SU-DHL-6 (cell line): ENCODE measurements around the gene AP5S1.

ENCODE experiments used
- H2AFZ ChIP-seq: fragments of 200-600 bp; sonication (generic); 2 replicates; pipeline ENCODE4 v1.6.1; 2014; ENCODE audit warnings: low read depth, mild to moderate bottlenecking, moderate library complexity, mixed read lengths, antibody characterized with exemption, low read length; ENCODE audit not compliant: severe bottlenecking
- H3F3A ChIP-seq: fragments of 200-600 bp; shearing (Covaris generic); 2 replicates; pipeline ENCODE4 v1.6.0; 2016; ENCODE audit warnings: antibody characterized with exemption, mild to moderate bottlenecking; ENCODE audit not compliant: insufficient read depth
- H3K27ac ChIP-seq: fragments of 200-600 bp; sonication (generic); 2 replicates; pipeline ENCODE4 v1.5.1; 2016; ENCODE audit warnings: low read depth, mild to moderate bottlenecking, low read length, moderate library complexity, mixed read lengths
- H3K27me3 ChIP-seq: fragments of 200-600 bp; sonication (generic), shearing (Covaris generic); 2 replicates; pipeline ENCODE4 v1.6.0; 2014; ENCODE audit warnings: mild to moderate bottlenecking, low read length
- H3K36me3 ChIP-seq: fragments of 200-600 bp; sonication (generic); 2 replicates; pipeline ENCODE4 v1.6.1; 2014; ENCODE audit warnings: mild to moderate bottlenecking, low read length, mixed read lengths
- H3K4me2 ChIP-seq: fragments of 300-600, 200-600 bp; shearing (Covaris generic), sonication (generic); 2 replicates; pipeline ENCODE4 v1.6.0; 2014; ENCODE audit warnings: low read length, low read depth, mild to moderate bottlenecking; ENCODE audit not compliant: poor library complexity, severe bottlenecking
- H3K4me3 ChIP-seq: fragments of 200-600 bp; sonication (generic); 2 replicates; pipeline ENCODE4 v1.5.1; 2014; ENCODE audit warnings: antibody characterized with exemption, low read length, mild to moderate bottlenecking, mixed read lengths; ENCODE audit not compliant: insufficient read depth, poor library complexity, severe bottlenecking
- H3K79me2 ChIP-seq: fragments of 200-600 bp; sonication (generic); 2 replicates; pipeline ENCODE4 v1.6.1; 2014; ENCODE audit warnings: mild to moderate bottlenecking, low read length, moderate library complexity; ENCODE audit not compliant: insufficient read depth
- H3K9ac ChIP-seq: fragments of 200-600 bp; sonication (generic); 2 replicates; pipeline ENCODE4 v1.7.0; 2014; ENCODE audit warnings: mild to moderate bottlenecking, low read length
- H3K9me2 ChIP-seq: fragments of 200-600 bp; sonication (generic); replicated peaks from 2 replicates; pipeline ENCODE4 v1.6.1; 2014; ENCODE audit warnings: low read length; ENCODE audit not compliant: insufficient read depth
- H3K9me3 ChIP-seq: fragments of 200-600 bp; sonication (generic); 2 replicates; pipeline ENCODE4 v1.6.1; 2014; ENCODE audit warnings: low read length, mixed read lengths; ENCODE audit not compliant: insufficient read depth
- H4K20me1 ChIP-seq: fragments of 200-600 bp; sonication (generic); 2 replicates; pipeline ENCODE4 v1.6.1; 2014; ENCODE audit warnings: low read depth, mild to moderate bottlenecking, antibody characterized with exemption, low read length, moderate library complexity, mixed read lengths
- CTCF ChIP-seq: fragments of 200-600 bp; sonication (generic); IDR thresholded peaks from one replicate; pipeline ENCODE4 v1.5.1; 2017; ENCODE audit warnings: antibody characterized with exemption, mild to moderate bottlenecking, low read length, moderate library complexity; ENCODE audit not compliant: insufficient read depth, poor library complexity, severe bottlenecking
- EZH2phosphoT487 ChIP-seq: fragments of 200-600 bp; sonication (generic), shearing (Covaris generic); conservative IDR thresholded peaks from 2 replicates; pipeline ENCODE4 v1.6.1; 2018; ENCODE audit warnings: mild to moderate bottlenecking, antibody characterized with exemption, low read length, moderate library complexity, mixed read lengths

Gene AP5S1

GRCh38 chr20:3777381-3777715 lies 43.0 kb upstream of the AP5S1 start:
- Histone ChIP-seq H3K36me3 (no peaks in the 10 kb centered on the region), H3K9ac (no peak overlapping the region)
- no peak for TF ChIP-seq EZH2phosphoT487
- TF ChIP-seq CTCF, result no peak

GRCh38 chr20:3777716-3778629 lies 42.4 kb upstream of the AP5S1 start:
- H3K4me2 ChIP-seq, result peak overlapping the region; percentile 15
- H3K9me2 ChIP-seq, result no peaks in the 10 kb centered on the region
- H3K27me3 ChIP-seq, result no peaks in the 10 kb centered on the region
- no peak overlapping the region for H3K9ac ChIP-seq
- no peaks in the 10 kb centered on the region for H4K20me1 ChIP-seq
- peaks cover 6% of the 10 kb centered on the region; the same call in 1 of the 2 replicates for H3F3A ChIP-seq
- no peaks in the 10 kb centered on the region for H3K36me3 ChIP-seq
- no peaks in the 10 kb centered on the region for H3K9me3 ChIP-seq
- no peak overlapping the region for H3K27ac ChIP-seq
- TF ChIP-seq EZH2phosphoT487 (no peak), CTCF (no peak)
- H3K4me3 ChIP-seq, result no peak overlapping the region
- H2AFZ ChIP-seq, result peak overlapping the region; percentile 0
- H3K79me2 ChIP-seq, result no peaks in the 10 kb centered on the region

More at GRCh38 chr20:3777381-3777715, 43.0 kb upstream of the AP5S1 start:
- Histone ChIP-seq H3K9me3 (no peaks in the 10 kb centered on the region), H3K4me2 (peak overlapping the region; percentile 15), H3K9me2 (no peaks in the 10 kb centered on the region), H3K27me3 (no peaks in the 10 kb centered on the region), H3K4me3 (no peak overlapping the region), H3K27ac (no peak overlapping the region), H3K79me2 (no peaks in the 10 kb centered on the region), H2AFZ (peak overlapping the region; percentile 0), H3F3A (peaks cover 3% of the 10 kb centered on the region; the same call in 1 of the 2 replicates), H4K20me1 (no peaks in the 10 kb centered on the region)

- H3K4me2 ChIP-seq, result no peak overlapping the region
- no peak overlapping the region for H3K4me3 ChIP-seq
These were observed 41.4 kb upstream of the AP5S1 start for GRCh38 chr20:3778976-3779375.

More at GRCh38 chr20:3778976-3779375, 41.4 kb upstream of the AP5S1 start:
- Histone ChIP-seq H3K9me3 (no peaks in the 10 kb centered on the region), H2AFZ (no peak overlapping the region), H4K20me1 (no peaks in the 10 kb centered on the region), H3K27me3 (no peaks in the 10 kb centered on the region), H3K79me2 (no peaks in the 10 kb centered on the region), H3K9me2 (no peaks in the 10 kb centered on the region), H3K27ac (no peak overlapping the region), H3F3A (peaks cover 6% of the 10 kb centered on the region; the same call in 1 of the 2 replicates), H3K9ac (no peak overlapping the region), H3K36me3 (no peaks in the 10 kb centered on the region)
- TF ChIP-seq CTCF (no peak), EZH2phosphoT487 (no peak)
